ENCODE data around the gene F13A1. TPM values are rescaled to one million over a fixed set of nuclear protein-coding genes. Genes with fewer than 3 reads are reported as not detected.

F13A1 gene
- total RNA-seq, 4 donors from 2014 or later, result 94.2 to 147 (median 113) TPM

DNA sequence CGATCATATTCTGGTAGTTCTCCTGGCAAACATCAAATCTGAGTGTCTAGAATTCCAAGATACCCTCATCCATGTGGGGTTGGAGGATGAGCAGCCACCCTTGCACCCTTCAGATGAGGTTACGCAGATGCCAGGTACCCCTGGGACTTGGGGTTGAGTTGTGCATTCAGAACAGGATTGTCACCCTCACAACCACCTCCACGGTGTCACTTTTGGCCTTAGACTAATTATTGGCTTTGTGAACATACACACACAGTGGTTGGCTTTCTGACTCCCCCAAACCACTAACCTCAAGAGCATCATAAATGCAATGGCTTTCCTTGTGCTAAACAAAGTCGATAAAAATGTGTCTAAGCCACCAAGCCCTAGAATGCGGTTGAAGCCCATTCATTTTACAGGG is 2.9 kb upstream of the F13A1 start:
- Histone ChIP-seq H3K27ac (no peak overlapping the region), H3K4me1 (peaks cover 0 to 14% (median 0%) of the 10 kb centered on the region in 4 donors), H3K27me3 (peaks cover 0 to 16% of the 10 kb centered on the region in 2 donors), H3K4me3 (no peak overlapping the region), H3K9me3 (no peaks in the 10 kb centered on the region), H3K36me3 (no peaks in the 10 kb centered on the region)
- WGBS, 2 donors, result 88 to 89% methylated on average over 5 of the region's 5 CpGs
- TF ChIP-seq POLR2A (IDR thresholded peaks at IDR 0.05) (no peak), EP300 (IDR thresholded peaks at IDR 0.05) (no peak)
- TF ChIP-seq, protein P1, sequence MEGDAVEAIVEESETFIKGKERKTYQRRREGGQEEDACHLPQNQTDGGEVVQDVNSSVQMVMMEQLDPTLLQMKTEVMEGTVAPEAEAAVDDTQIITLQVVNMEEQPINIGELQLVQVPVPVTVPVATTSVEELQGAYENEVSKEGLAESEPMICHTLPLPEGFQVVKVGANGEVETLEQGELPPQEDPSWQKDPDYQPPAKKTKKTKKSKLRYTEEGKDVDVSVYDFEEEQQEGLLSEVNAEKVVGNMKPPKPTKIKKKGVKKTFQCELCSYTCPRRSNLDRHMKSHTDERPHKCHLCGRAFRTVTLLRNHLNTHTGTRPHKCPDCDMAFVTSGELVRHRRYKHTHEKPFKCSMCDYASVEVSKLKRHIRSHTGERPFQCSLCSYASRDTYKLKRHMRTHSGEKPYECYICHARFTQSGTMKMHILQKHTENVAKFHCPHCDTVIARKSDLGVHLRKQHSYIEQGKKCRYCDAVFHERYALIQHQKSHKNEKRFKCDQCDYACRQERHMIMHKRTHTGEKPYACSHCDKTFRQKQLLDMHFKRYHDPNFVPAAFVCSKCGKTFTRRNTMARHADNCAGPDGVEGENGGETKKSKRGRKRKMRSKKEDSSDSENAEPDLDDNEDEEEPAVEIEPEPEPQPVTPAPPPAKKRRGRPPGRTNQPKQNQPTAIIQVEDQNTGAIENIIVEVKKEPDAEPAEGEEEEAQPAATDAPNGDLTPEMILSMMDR (IDR thresholded peaks at IDR 0.05), result no peak
- no peak for DNase-seq (ENCODE audit: low spot score in 2 of 2)

DNA sequence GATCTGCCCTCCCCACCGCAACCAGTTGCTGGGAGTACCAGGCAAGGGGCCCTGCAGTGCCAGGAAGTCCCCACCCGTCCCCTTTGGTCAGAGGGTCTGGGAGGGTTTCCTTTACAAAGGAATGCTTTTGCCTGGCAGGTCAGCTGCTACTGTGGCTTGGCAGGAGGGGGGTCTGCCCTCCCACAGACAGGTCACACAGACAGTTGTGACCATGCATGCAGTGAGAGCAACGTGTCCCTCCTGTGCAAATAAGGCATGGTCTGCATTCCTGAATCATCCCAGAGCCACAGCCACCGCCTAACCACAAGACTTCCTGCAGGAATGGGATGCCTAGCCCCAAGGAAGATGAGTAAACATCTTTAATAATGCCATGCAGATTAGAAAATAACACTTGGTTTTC is 439 bp upstream of the F13A1 start:
- Histone ChIP-seq H3K4me1 (peaks cover 0 to 14% (median 0%) of the 10 kb centered on the region in 4 donors), H3K9me3 (no peaks in the 10 kb centered on the region), H3K27ac (no peak overlapping the region), H3K4me3 (peak overlapping the region in 1 of 4 donors; percentile 49), H3K36me3 (no peaks in the 10 kb centered on the region), H3K27me3 (peaks cover 0 to 16% of the 10 kb centered on the region in 2 donors)
- no peak for DNase-seq (ENCODE audit: low spot score in 2 of 2)
- 33 to 34% methylated on average over 4 of the region's 4 CpGs for WGBS, 2 donors
- TF ChIP-seq, protein P1 (IDR thresholded peaks at IDR 0.05), result no peak
- no peak for TF ChIP-seq POLR2A (IDR thresholded peaks at IDR 0.05)
- no peak for TF ChIP-seq EP300 (IDR thresholded peaks at IDR 0.05)

DNA sequence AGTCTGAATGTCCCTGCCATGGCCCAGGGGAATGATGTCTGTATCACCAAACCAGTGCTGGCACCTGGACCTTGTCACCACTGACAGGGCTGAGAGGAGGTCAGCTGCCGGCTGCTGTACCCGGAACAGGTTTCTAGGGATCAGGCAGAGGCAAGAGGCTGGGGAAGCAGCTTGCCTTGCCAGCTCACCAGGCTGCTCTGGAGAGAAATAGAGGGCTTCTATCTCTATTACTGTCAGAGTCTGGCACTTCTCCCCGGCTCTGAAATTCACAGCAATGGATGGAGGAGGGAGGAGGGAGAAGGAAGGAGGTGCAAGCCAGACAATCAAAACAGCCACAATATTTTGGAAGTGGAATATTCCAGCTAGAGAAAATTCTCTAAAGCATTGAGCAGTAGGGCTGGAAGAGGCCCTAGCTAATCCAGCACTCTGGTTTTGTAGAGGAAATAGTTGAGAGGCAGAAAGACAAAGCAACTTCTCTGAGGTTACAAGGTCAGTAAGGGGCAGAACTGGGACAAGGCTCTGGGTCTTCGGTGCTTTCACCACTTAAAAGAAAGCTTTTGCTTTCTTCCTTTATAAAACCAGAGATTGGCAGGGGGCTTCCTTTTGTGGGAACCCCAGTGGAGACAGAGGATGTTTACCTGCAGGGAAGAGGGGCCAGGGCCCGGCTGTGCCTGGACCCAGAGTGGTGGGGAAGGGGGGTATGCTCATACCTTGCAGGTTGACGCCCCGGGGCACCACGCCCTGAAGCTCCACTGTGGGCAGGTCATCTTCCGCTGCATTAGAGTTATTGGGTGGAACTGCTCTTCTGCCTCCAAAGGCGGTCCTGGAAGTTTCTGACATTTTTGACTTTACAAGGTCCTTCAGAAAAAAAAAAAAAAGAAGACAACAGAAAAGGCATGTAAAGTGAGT is 2.4 kb downstream of the F13A1 start:
- Histone ChIP-seq H3K27me3 (peaks cover 0 to 16% of the 10 kb centered on the region in 2 donors), H3K4me3 (peak overlapping the region in 1 of 4 donors; percentile 49)
- WGBS, 2 donors, result 46 to 55% methylated on average over 10 of the region's 10 CpGs

DNA sequence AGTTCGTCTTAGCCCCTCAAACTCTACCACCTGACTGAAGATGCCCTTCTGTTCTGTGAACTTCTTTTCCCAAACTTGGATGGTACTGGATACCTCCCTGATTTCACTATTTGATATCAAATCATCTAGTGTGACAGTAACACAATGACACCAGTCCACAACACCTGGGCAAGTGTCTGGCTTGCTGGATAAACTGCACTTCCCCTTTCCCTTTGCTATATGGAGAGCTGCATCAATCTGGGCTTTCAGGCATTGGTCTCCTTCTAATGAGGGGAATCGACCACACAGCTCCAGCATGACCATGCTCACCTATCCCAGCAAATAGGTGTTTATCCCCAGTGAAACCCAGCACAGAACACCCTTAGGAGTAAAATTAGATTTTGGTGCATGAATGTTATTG is 3.1 kb downstream of the F13A1 start:
- Histone ChIP-seq H3K27me3 (peaks cover 0 to 16% of the 10 kb centered on the region in 2 donors), H3K4me1 (peaks cover 0 to 20% (median 0%) of the 10 kb centered on the region in 4 donors), H3K27ac (no peak overlapping the region), H3K9me3 (no peaks in the 10 kb centered on the region), H3K36me3 (no peaks in the 10 kb centered on the region), H3K4me3 (peak overlapping the region in 1 of 4 donors; percentile 49)
- WGBS, 2 donors, result 82 to 88% methylated on average over 2 of the region's 2 CpGs
- TF ChIP-seq, protein P1 (IDR thresholded peaks at IDR 0.05), result no peak
- TF ChIP-seq EP300 (IDR thresholded peaks at IDR 0.05) (no peak), POLR2A (IDR thresholded peaks at IDR 0.05) (no peak)
- DNase-seq (ENCODE audit: low spot score in 2 of 2), result no peak

More for the DNA sequence above, 2.4 kb downstream of the F13A1 start:
- TF ChIP-seq EP300 (IDR thresholded peaks at IDR 0.05) (no peak), POLR2A (IDR thresholded peaks at IDR 0.05) (no peak)
- TF ChIP-seq, protein P1 (IDR thresholded peaks at IDR 0.05), result no peak
- peak overlapping the region in 1 of 4 donors; percentile 33 for H3K27ac ChIP-seq
- no peak for DNase-seq (ENCODE audit: low spot score in 2 of 2)
- H3K4me1 ChIP-seq, result peaks cover 0 to 20% (median 0%) of the 10 kb centered on the region in 4 donors
- H3K9me3 ChIP-seq, result no peaks in the 10 kb centered on the region
- H3K36me3 ChIP-seq, result no peaks in the 10 kb centered on the region

DNA sequence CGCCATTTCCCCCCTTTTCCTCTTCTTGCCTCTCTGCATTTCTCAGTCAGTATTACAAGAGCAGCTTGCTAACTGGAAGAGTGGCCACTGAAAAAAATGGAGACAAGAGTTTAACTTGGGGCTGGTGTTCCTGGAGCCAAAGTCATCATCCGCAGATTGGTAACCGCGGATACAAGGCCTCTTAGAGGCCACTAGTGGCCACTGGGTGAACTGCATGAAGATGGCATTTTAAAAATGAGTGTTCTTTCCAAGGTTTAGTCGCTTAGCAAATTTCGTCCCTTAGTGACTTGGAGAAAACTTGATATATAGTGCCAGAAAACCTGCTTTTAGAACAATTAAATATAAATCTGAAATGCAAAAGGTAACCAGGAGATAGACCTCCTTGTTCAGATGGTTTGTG is 4.8 kb downstream of the F13A1 start:
- H3K36me3 ChIP-seq, result no peaks in the 10 kb centered on the region
- no peak overlapping the region for H3K27ac ChIP-seq
- DNase-seq (ENCODE audit: low spot score in 2 of 2), result peak; percentile 34 to 66
- H3K27me3 ChIP-seq, result peaks cover 0 to 12% of the 10 kb centered on the region in 2 donors
- WGBS, 2 donors, result 22 to 25% methylated on average over 6 of the region's 6 CpGs
- H3K9me3 ChIP-seq, result no peaks in the 10 kb centered on the region
- H3K4me3 ChIP-seq, result peak overlapping the region in 1 of 4 donors; percentile 17
- TF ChIP-seq POLR2A (IDR thresholded peaks at IDR 0.05), result no peak
- TF ChIP-seq EP300 (IDR thresholded peaks at IDR 0.05), result no peak
- TF ChIP-seq, protein P1 (IDR thresholded peaks at IDR 0.05), result peak; percentile 66 to 93 (median 73)
- peaks cover 0 to 16% (median 0%) of the 10 kb centered on the region in 4 donors for H3K4me1 ChIP-seq
